PC-3 (cell line): Measurements from ENCODE around the gene IGFL2.

Source experiments
- CTCF ChIP-seq: fragments of 300-600 bp; sonication (generic); conservative IDR thresholded peaks from 2 replicates; pipeline ENCODE4 v1.5.1; 2017; ENCODE audit warnings: antibody characterized with exemption, low read depth, mild to moderate bottlenecking, low read length
- EZH2phosphoT487 ChIP-seq: fragments of 300-600 bp; sonication (generic); IDR thresholded peaks from 2 replicates; pipeline ENCODE4 v1.6.1; 2018; ENCODE audit warnings: mild to moderate bottlenecking, antibody characterized with exemption, low read length, borderline replicate concordance

GRCh38 chr19:46160233-46160775 is 12.3 kb downstream of the IGFL2 start:
- TF ChIP-seq CTCF (no peak), EZH2phosphoT487 (no peak)
